Stimulated activated CD4-positive, alpha-beta T cell treated with anti-CD3 and anti-CD28 coated beads, Interleukin-1b, Interleukin-23, amount 100 ng/mL, for 48 hours (primary cell): ENCODE results near the gene NIN.
"Not testable (repeated sequence)": the region's sequence is repeated elsewhere in the genome, so short reads cannot be mapped to it uniquely, and the experiment has no call there.

Source experiments
- DNase-seq: peaks from one replicate; pipeline ENCODE4 v3.0.0-alpha.2; 2020

Gene NIN

DNA sequence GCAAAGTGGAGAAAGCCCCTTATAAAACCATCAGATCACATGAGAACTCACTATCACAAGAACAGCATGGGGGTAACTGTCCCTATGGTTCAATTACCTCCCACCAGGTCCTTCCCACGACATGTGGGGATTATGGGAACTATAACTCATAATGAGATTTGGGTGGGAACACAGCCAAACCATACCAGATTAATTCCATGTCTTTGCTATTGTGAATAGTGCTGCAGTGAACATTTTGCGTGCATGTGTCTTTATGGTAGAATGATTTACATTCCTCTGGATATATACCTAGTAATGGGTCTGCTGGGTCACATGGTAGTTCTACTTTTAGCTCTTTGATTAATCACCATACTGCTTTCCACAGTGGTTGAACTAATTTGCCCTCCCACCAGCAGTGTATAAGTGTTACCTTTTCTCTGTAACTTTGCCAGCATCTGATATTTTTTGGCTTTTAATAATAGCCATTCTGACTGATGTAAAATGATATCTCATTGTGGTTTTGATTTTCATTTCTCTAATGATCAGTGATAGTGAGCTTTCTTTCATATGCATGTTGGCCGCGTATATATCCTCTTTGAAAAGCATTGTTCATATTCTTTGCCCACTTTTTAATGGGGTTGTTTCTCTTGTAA is 133.2 kb downstream of the NIN start:
- DNase-seq, result no peak

GRCh38 chr14:50694260-50694659 is 136.7 kb downstream of the NIN start:
- not testable (repeated sequence) for DNase-seq

DNA sequence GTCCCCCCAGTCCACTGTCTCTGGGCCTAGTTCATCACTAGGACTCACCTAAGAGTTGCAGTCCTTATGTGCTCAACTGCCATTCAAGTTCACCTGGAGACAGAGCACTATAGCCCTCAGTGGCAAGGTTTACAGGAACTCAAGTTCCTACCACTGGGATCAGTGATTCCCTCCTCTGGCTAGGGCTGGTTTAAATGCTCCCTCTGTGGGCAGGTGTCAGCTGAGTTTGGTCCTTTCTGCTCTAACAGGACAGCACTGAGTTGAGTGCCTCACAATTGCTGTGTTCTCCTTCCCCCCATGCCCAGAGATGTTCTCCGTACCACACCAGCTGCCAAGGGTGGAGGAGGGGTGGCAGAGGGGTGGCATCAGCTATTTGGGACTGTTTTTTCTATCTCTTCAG is 142.1 kb downstream of the NIN start:
- DNase-seq, result no peak

- no peak for DNase-seq
These were observed 151.3 kb downstream of the NIN start for GRCh38 chr14:50679674-50680073.

- no peak for DNase-seq
These were observed 152.8 kb downstream of the NIN start for GRCh38 chr14:50678163-50678562.

GRCh38 chr14:50677527-50678063 is 153.4 kb downstream of the NIN start:
- DNase-seq, result no peak

- DNase-seq, result no peak
These were observed 154.0 kb downstream of the NIN start for GRCh38 chr14:50676814-50677516.

DNA sequence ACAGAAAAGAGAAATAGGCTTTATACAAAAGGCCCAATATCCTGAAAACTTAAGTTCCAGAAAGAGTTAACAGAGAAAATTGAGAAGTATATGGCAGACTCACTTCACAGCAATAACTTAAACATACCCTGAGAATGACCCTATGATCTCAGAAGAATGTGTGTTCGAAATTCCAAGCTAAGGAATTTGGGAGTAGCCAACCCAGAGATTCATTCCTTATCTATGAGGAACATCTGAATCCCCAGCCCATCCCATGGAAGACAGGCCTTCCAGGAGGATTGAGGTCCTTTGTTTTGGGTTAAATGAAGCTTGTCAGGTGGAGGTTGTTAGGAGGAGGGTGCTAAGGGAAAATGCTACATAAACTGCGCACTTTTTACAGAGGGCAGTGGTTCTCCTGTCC is 155.4 kb downstream of the NIN start:
- no peak for DNase-seq

- DNase-seq, result no peak
These were observed 160.1 kb downstream of the NIN start for GRCh38 chr14:50670866-50671256.

DNA sequence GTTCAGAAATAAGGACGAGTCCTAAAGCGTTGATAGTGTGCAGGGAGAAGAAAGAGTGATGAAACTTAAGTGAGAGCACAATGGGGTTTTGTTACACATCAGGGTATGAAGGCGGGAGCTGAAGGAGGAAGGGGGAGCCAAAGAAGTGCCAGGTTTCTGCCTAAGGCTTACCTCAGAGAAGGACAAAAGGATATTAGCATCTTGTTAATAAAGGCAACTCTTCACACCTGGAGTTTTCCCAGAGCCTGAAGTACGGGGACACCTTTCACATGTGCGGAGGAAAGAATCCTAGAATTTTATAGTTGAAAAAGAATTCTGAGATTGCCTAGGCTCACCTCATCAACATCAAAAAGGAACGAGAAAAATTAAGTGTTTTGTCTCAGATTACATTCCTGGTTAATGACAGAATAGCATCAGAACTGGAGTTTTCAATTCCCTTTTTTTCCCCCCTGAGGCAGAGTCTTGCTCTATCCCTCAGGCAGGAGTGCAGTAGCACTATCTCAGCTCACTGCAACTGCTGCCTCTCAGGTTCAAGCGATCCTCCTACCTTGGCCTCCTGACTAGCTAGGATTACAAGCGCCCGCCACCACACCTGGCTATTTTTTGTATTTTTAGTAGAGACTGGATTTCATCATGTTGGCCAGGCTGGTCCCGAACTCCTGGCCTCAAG is 160.6 kb downstream of the NIN start:
- no peak for DNase-seq
